Activated naive CD4-positive, alpha-beta T cell treated with anti-CD3 and anti-CD28 coated beads, Interleukin-2, amount 50 U/mL, for 72 hours (primary cell): ENCODE measurements around the gene USP49. TPM values are rescaled to one million over a fixed set of nuclear protein-coding genes. Genes with fewer than 3 reads are reported as not detected.
A peak's percentile ranks its signal among the peaks of the same experiment; 100 is the strongest.
"Not testable (repeated sequence)": the region's sequence is repeated elsewhere in the genome, so short reads cannot be mapped to it uniquely, and the experiment has no call there.

Source experiments
- ATAC-seq, 2 donors: fragments of 150-1000 bp; cut with Tn5 transposase; 2 replicates each; pipeline ENCODE4 v1.10.0; 2021; ENCODE audit warnings: mild to moderate bottlenecking in 2 of 2, moderate library complexity in 2 of 2
- DNase-seq, 2 donors: peaks; one replicate each; pipeline ENCODE4 v3.0.0; 2021 to 2022; ENCODE audit warnings: low spot score in 2 of 2
- H3K27ac Mint-ChIP-seq, 2 donors: one replicate each; pipeline ENCODE4 v1.8.0; 2022; ENCODE audit warnings: mild to moderate bottlenecking in 2 of 2, mixed read lengths in 2 of 2
- H3K36me3 Mint-ChIP-seq, 2 donors: one replicate each; pipeline ENCODE4 v1.8.0; 2022; ENCODE audit warnings: mixed read lengths in 2 of 2
- H3K9me3 Mint-ChIP-seq, 2 donors: one replicate each; pipeline ENCODE4 v1.8.0; 2022; ENCODE audit warnings: mixed read lengths in 2 of 2
- total RNA-seq, 2 donors: library from RNA; stranded (reverse); gene quantifications; one replicate each; pipeline ENCODE4 v1.2.3, GENCODE V29; 2022

The USP49 gene
- 10 to 100 TPM in 1 of 2 donors, 1 to 10 TPM in 1; 8.3 to 16.7 TPM for total RNA-seq

DNA sequence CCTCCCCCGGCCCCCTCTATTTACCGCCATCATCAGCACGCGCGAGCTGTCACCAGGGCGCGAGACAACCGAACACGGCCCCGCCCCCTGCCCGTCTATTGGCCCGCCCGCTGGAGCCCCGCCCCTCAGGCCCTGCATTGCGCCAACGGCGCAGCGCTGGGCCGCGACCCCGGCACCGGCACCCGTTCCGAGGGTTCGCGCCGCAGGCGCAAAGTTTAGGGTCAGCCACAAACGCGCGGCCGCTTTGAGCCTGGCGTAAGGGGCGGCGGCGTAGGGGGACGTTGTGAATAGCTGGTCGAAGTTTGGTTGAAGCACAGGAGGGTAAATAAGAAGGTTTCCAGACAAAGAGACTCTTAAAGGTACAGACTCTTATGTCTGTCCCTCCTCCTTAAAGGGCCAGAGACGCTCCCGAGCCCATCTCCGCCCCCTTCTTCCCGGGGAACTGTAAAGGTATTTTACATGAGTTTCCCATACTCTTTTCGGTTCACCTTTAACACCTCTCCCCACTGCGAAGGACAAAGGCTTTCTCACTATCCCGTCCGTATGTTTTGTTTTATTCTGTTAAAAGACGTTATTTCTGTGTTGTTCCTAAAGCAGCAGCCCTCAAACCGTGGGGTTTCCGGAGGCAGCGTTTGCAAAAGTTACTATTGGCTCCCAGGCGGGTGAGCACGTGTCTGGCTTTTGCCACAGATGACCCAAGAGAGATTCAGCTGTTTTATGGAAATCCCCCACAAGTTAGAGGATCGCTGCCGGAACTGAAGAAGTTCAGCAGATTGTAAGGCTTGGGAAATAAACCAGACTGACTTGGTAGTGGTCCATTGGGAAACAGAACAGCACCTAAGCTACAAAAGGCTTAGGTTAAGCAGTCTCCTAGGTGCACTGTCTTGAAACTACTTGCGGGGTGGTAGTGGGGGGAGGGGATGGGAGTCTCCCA, at the start of gene USP49:
TSS of gene USP49 (minus strand) at position 76 of the 934 bp plus-strand sequence. CDS start 88,392 bp downstream, outside the sequence.
- ATAC-seq = peak; percentile 93 to 97
- no peaks in the 10 kb centered on the region for H3K36me3 Mint-ChIP-seq
- H3K9me3 Mint-ChIP-seq = no peaks in the 10 kb centered on the region
- peak; percentile 84 to 92 for DNase-seq
- peak within 1 kb of the TSS in 1 of 2 donors; percentile 95 for H3K27ac Mint-ChIP-seq

- H3K36me3 Mint-ChIP-seq = peaks cover 29 to 42% of the 10 kb centered on the region in 2 donors
- peak overlapping the region in 1 of 2 donors; percentile 50 for H3K27ac Mint-ChIP-seq
- no peak for ATAC-seq
Measured at GRCh38 chr6:41943456-41943855, 48.3 kb upstream of the USP49 start.

GRCh38 chr6:41942882-41943281, 47.7 kb upstream of the USP49 start:
- not testable (repeated sequence) for ATAC-seq, H3K9me3 Mint-ChIP-seq, DNase-seq
- H3K27ac Mint-ChIP-seq = peak overlapping the region; percentile 79 to 95
- peaks cover 34 to 43% of the 10 kb centered on the region in 2 donors for H3K36me3 Mint-ChIP-seq

More at GRCh38 chr6:41943456-41943855, 48.3 kb upstream of the USP49 start:
- DNase-seq = no peak
- peaks cover 10 to 11% of the 10 kb centered on the region in 2 donors for H3K9me3 Mint-ChIP-seq

GRCh38 chr6:41942067-41942851, 47.1 kb upstream of the USP49 start:
- Mint-ChIP-seq H3K36me3 (peaks cover 41 to 43% of the 10 kb centered on the region in 2 donors), H3K27ac (peak overlapping the region; percentile 79 to 95), H3K9me3 (peaks cover under 1 to 1% of the 10 kb centered on the region in 2 donors)
- DNase-seq (no peak), ATAC-seq (peak; percentile 54 to 60)

DNA sequence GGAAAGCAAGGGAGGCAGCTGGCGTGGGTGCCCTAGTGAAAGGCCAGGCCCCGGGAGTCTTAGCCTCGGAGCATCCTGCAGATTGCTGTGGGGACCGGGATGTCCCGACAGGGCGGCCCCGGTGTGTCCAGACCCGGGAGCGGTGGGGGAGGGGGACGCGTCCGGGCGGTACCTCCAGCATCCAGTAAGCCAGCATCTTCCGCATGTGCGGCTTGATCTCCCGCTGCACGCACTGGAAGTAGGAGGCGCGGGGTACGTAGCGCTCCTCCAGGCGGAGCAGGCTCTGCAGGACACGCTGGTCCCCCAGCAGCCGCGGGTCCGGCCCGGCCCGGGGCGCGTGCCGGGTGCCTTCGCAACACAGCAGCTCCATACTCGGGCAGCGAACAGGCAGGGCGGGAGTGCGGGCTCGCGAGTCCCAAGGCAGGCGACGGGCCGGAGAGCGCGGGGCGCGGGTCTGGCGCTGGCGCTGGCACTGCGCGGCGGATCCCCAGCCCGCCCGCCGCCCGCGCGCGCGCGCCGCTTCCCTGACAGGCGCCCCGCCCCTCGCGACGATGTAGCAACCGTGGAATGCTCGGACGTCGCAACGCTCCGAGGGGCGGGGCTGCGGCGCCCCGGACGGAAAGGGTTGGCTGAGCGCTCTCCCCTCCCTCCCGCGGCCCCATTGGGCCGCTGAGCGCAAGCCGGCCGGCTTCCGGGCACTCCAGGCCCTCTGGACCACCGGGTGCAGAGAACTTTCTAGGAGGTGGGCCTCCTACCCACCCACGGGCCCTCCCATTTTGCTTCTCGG, 46.3 kb upstream of the USP49 start, which contains the start of gene CCND3:
TSS of gene CCND3 (minus strand) at position 529 of the 787 bp plus-strand sequence. CDS start at position 370, 159 bp downstream.
- Mint-ChIP-seq H3K27ac (peak within 1 kb of the TSS; percentile 79 to 95), H3K9me3 (no peaks in the 10 kb centered on the region), H3K36me3 (peaks cover 46 to 49% of the 10 kb centered on the region in 2 donors)
- DNase-seq = peak; percentile 90 to 91
- ATAC-seq = peak; percentile 79 to 88

GRCh38 chr6:41940759-41941279, 45.6 kb upstream of the USP49 start:
- peak overlapping the region; percentile 79 to 95 for H3K27ac Mint-ChIP-seq
- peaks cover 50 to 55% of the 10 kb centered on the region in 2 donors for H3K36me3 Mint-ChIP-seq
- no peaks in the 10 kb centered on the region for H3K9me3 Mint-ChIP-seq
- ATAC-seq (no peak), DNase-seq (peak; percentile 53 to 60)

- Mint-ChIP-seq H3K9me3 (no peaks in the 10 kb centered on the region), H3K27ac (peak overlapping the region; percentile 79 to 95), H3K36me3 (peaks cover 50 to 57% of the 10 kb centered on the region in 2 donors)
- DNase-seq (peak in 1 of 2 donors; percentile 64), ATAC-seq (peak in 1 of 2 donors; percentile 18)
Measured at GRCh38 chr6:41939848-41940758, 44.9 kb upstream of the USP49 start.

GRCh38 chr6:41939176-41939847, 44.1 kb upstream of the USP49 start:
- peak; percentile 6 to 23 for ATAC-seq
- no peaks in the 10 kb centered on the region for H3K9me3 Mint-ChIP-seq
- peak overlapping the region; percentile 79 to 95 for H3K27ac Mint-ChIP-seq
- H3K36me3 Mint-ChIP-seq = peaks cover 58 to 65% of the 10 kb centered on the region in 2 donors
- peak; percentile 27 to 84 for DNase-seq

DNA sequence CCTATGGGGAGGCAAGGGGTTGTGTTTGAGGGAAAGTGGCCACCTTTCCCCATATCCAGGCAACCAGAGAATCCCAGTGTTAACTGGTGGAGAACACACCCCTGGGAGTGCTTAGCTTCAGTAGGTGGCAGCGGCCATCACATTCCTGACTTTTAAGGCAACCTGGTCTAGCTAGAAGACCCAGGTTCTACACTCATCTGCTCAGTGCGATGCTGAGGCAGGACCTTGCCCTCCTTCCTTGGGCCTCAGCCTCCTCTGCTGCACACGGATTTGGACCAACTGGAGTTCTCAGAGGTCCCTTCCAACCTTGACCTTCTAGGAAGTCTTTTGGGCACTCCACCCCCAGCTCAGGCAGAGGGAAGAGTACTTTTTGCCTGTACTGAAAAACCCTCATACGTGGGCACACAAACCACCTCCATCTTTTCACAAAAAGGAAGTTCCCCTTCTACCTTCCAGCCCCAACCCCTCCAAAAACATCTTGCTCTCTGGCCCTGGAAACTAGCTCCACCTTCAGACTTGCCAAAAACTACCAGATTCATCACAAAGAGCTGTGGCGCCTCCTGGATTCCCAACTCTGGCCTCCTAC, 43.5 kb upstream of the USP49 start:
- DNase-seq = no peak
- no peak for ATAC-seq
- Mint-ChIP-seq H3K36me3 (peaks cover 58 to 67% of the 10 kb centered on the region in 2 donors), H3K9me3 (no peaks in the 10 kb centered on the region), H3K27ac (peak overlapping the region; percentile 79 to 95)

- Mint-ChIP-seq H3K27ac (peak overlapping the region; percentile 79 to 86), H3K9me3 (no peaks in the 10 kb centered on the region), H3K36me3 (peaks cover 59 to 71% of the 10 kb centered on the region in 2 donors)
- ATAC-seq (no peak), DNase-seq (peak in 1 of 2 donors; percentile 61)
Measured at GRCh38 chr6:41937861-41938574, 42.8 kb upstream of the USP49 start.

GRCh38 chr6:41937472-41937860, 42.3 kb upstream of the USP49 start:
- H3K36me3 Mint-ChIP-seq = peaks cover 62 to 76% of the 10 kb centered on the region in 2 donors
- peak overlapping the region; percentile 79 to 86 for H3K27ac Mint-ChIP-seq
- DNase-seq (no peak), ATAC-seq (no peak)
- H3K9me3 Mint-ChIP-seq = no peaks in the 10 kb centered on the region

DNA sequence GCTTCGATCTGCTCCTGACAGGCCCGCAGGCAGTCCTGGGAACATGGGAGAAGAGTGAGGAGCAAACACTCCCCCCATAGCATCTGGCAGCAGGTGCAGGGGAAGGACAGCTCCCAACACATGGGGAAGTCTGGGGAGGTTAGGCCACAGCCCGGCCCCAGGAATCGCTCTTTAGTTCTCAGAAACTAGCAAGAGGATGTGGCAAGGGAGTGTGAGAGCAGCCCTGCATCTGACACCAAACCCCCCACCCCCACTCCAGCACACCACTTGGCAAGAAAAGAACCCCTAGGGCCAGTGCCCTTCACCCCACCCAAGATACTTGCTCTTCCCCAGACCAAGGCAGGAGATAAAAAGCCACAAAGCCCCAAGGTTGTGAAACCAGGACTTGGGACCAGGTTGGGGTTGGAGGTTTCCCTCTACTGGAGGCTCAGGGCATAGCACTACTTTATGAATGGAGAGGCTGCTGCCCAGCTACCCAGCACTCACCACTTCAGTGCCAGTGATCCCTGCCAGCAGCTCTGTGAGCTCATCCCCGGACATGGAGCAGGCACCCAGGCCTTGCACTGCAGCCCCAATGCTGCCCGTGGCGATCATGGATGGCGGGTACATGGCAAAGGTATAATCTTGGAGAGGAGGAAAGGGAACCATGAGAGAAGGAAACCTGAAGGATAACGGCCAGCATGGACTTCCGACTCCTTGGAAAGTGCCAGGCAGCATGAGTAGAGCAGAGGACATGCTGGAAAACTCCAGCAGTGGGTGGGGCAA, 41.1 kb upstream of the USP49 start:
- Mint-ChIP-seq H3K27ac (peak overlapping the region; percentile 79 to 99), H3K9me3 (no peaks in the 10 kb centered on the region), H3K36me3 (peaks cover 61 to 76% of the 10 kb centered on the region in 2 donors)
- peak; percentile 74 to 81 for DNase-seq
- ATAC-seq = peak; percentile 66 to 70

GRCh38 chr6:41935685-41936072, 40.5 kb upstream of the USP49 start:
- Mint-ChIP-seq H3K9me3 (no peaks in the 10 kb centered on the region), H3K27ac (peak overlapping the region; percentile 79 to 99), H3K36me3 (peaks cover 55 to 71% of the 10 kb centered on the region in 2 donors)
- ATAC-seq = peak in 1 of 2 donors; percentile 5
- no peak for DNase-seq
